GM19438 (cell line): Measurements from ENCODE around the gene TMEM89.

Experiments used
- ATAC-seq: cut with Tn5 transposase; IDR thresholded peaks from one replicate; pipeline ENCODE4 v1.9.1; 2021; ENCODE audit warnings: low read depth; ENCODE audit not compliant: unreplicated experiment

The TMEM89 gene

DNA sequence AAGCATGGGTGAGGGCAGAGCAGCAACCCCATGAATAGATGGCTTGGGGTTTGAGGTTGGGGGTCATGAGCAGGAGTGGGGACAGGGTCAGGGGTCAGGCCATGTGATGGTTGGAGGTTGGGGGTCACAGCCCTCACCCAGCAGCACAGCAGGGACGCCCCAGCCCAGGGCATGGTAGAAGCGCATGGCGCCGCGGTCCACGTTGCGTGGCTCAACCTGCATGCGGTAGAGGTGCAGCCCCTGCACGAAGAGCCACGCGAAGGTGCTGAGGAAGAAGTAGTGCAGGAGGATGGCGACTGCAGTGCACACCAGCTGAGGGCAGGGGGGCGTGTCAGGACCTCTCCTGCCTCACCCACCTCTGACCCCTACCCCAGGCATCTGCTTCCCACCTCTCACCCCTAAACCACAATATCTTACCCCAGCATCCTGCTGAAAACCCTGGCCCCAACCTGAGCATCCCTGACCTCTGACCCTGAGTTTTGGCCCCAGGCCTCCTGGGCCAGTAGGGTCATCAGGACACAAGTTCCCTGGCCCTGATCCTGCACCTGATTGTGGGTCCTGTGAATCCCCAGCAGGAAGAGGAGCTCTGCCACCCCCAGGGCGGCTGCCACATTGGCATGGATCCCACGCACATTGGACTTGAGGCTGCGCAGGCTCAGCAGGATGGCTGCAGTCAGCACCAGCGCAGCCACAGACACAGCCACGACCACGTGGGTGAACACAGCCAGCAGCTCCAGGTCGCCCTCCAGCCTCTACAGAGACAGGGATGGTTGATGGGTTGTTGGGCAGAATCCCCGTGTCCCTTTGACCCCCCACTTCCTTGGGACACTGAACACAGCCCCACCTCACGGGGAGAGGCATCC is 23.6 kb upstream of the TMEM89 start:
- ATAC-seq, result no peak

DNA sequence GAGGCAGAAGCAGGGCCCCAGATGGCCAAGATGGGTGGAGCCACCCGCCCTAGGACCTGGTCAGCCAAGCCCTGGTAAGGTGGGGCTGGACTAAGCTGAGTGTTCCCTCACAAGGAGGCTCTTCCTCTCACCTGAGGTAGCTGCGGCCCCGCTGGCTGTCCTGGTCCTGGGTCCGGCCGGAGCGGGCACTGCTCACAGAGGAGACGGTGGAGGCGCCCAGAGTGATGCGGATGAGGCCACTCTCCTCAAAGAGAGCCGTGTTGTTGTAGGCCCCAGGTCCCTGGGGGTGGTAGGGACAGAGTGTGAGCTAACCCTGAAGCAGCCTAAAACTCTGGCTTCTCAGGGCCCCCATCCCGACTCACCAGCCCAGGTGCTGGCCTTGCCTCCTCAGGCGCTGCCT is 21.0 kb upstream of the TMEM89 start:
- no peak for ATAC-seq

DNA sequence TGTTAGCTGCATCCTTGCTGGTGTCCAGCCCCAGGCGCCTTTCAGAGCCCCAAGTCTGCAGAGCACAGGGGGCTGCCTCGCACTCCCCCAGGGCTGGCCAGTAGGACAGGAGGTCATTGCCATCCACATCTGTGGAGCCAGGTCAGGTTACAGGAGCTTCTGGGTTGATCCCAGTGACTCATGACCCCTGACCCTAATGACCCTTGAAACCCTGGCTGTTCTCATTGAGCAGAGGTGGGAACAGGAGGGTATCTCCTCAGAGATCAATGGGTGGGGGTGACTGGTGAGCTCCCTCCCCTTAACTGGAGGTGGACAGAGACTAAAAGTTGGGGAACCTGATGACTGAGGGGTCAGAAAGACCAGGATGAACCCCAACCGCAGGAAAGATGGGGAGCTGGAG is 19.8 kb upstream of the TMEM89 start:
- no peak for ATAC-seq

DNA sequence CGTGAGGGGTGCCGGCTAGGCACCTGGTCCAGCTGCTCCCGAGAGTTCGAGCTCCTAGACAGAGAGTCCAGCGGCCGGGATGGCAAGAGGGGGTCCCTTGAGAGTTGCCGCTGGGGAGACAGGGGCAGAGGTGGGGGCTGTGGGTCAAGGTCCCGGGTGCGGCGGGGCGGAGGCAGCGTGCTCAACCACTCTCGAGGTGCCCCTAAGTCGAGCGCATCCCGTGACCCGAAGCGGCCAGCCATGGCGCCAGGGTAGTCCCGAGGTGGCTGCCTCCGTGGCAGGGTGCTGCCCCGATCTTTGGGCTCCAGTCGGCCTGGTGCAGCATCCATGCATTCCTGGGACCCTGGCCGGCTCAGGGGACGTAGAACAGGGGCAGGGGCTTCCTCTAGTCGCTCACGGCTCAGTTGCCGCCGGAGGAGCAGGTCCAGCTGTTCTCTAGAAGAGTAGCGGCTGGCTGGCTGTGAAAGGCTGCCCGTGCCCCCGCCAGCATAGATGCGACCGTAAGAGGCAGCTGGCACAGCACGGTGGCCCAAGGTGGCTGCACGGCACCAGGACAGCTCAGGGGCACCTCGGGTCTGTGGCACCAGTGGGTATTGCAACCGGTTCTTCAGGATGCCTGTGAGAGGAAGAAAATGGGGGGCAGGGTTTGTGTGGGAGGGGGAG is 18.5 kb upstream of the TMEM89 start:
- no peak for ATAC-seq

DNA sequence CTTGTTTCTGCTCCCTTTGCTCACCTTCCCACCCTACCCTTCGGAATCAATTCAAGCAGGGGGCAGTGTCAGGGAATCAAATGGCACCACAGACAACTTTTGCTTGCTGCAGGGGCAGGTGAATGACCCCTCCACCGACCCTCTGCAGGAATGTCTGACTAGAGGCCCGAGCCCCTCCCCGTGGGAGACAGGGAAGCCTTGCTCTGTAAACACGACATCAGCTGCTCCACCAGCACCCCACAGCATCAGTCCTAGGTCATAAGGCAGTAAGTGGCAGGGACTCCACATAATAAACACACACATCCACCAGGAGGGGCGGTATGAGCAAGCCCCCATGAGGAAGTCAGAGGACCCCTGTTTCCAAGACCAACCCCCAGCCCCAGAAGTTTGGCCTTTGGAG is 15.7 kb upstream of the TMEM89 start:
- ATAC-seq, result no peak

DNA sequence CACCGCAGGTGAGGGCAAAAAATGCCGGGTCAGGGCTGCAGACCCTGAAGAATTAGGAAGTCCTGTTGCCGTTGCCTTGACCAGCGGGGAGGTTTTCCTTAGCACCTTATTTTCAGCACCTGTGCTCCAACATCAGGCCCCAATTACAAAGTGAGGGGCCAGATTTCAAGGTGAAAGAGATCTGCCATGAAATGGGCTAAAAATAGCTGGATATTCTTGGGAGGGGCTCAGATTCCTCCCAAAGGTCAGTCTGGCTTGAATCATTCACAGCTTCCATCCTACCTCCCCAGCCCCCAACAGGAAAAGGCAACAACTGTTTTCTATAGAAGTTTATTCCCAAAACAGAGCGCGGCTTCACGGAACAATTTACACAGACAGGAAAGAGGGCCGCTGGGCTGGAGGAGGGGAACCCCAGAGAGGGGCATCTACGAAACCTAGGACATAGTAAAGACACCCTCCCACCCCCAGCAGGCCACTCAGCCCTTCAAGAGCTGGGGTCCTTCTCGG is 14.6 kb upstream of the TMEM89 start:
- no peak for ATAC-seq

DNA sequence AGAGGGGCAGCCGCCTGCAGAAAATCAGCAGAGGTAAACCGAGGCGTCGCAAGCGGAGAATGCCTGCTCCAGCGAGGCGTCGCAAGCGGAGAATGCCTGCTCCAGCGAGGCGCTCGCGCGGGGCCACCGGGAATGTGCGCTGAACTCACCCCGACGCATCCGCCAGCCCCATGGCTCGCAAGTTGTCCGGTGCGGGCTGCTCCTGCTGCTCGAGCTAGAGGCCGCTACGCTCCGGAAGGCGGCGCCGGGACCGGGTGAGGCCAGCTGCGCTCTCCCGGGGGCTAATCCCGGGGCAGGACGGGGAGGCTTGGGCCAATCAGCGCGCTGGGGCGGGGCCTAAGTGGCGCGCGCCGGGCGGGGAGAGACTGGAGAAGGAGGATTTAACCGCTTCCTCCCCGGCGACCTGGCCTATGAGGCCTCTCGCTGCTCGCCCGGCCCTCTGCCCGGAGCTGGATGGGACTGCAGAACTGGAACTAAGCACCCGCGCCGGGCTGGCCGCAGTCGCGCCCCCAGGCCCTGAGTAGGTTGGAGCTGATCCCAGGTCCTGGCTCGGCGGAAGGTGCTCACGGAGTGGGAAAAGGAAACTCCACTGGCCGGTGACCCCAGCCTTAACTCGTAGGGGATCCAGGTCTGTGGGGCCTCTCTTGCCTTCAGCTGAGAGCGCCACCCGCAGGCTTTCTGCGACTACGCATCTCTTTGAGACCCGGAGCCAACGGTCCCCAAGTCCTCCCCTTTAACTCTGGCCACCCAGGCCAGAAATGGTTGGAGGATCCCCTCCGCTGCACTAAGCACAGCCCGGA is 13.9 kb upstream of the TMEM89 start, which contains the start of gene SLC26A6:
Gene SLC26A6, minus strand, starts transcription at position 240 of the 800 bp plus-strand sequence. Its CDS starts 68 bp downstream, at position 172.
- ATAC-seq, result peak; percentile 84

DNA sequence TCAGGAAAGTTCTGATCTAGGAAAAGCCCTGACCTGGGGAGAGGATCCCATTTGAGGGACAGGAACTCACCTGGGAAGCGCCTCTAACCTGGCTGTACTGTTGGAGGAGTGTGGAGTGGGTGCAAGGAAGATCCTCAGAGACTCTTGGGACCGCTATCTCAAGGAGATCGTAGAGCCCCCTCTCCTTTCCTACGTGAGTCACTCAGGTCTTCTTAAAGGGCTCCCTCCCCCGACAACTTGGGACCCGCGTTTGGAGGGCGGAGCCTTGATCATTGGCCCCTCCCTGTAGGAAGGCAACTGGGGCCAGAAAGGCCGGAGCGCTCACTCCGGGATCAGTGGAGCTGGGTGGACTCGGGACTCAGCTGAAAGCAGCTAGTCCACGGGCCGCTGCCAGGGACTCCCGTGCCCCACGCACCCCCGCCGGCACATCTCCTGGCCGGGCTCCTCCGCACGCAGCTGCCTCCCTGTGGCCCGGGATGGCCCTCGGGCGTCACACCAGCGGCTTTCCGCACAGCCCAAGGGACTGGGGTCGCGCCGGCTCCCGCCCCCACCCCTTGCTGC is 13.2 kb upstream of the TMEM89 start:
- peak; percentile 27 for ATAC-seq

DNA sequence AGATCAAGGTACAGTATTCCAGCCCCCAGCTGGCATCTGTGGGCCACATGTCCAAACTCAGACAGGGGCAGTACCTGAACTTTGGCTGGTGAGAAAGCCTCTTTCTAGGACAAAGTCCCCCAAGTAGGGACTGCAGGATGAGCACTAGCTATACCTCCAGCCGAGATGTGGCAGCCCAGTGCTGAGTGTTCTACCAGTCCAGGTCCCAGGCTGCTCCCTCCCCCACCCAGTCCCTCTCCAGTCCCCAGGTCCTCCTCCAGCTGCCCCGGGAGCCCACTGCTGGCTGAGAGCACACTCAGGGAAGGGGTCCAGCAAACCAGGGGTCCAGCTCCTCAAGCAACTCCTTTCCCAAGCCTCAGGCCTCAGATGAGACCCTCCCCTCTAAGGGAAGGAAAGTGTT is 12.2 kb upstream of the TMEM89 start:
- ATAC-seq, result no peak

DNA sequence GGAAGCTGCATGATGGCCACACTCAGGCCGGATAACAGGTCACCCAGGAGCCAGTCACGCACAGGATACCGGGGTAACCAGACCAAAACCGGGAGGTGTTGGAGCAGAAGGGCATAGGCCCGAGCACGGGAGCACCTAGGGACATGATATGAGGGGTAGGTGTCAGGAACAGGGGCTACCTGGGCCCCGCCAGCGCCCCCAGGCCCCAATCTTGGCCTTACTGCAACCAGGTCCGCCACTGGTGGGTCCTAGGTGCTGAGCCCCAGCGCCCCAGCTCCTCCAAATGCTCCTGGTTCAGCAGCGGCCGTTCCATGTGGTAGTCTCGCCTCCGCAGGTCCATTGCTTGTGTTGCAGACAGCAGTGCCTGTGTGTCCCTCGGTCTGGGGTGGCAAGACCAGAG is 11.7 kb upstream of the TMEM89 start:
- ATAC-seq, result no peak

DNA sequence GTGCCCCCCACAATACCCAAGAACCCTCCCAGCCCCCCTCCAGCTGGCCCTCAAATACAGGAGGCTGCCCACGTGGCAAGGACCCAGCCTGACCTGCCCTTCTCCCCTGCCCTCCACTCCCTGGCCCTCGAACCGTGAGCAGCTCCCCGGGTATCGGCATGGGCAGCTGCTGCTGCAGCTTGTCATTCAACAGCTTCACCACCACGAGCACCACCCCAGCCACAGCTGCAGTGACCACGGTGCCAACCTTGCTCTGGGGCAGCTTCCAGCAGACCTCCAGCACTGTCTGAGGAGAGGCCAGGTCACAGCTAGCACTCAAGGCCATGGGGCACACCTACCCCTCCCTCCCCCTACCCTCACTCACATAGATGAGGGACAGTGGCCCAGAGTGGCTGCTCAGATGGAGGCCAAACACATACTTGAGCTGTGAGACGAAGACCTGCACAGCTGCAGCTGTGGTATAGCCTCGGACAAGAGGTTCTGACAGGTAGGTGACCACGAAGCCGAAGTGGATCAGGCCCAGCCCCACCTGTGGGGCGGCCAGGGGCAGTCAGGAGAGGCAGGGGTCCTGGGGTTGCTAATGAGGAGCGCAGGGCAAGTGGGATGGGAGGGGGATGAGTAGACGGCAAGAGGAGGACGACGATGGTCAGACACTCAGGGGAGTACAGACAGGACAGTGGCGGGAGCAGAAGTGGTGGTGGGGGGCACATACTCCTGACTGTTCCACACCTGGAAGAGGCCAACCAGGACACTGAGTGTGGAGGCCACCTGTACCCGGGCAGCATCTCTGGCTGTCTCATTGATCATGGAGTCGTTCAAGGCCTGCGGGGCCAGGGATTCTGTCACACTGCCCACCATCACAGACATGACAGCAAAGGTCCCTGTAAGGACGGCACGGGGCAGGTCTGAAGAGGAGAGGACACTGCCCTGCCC is 10.2 kb upstream of the TMEM89 start:
- no peak for ATAC-seq

DNA sequence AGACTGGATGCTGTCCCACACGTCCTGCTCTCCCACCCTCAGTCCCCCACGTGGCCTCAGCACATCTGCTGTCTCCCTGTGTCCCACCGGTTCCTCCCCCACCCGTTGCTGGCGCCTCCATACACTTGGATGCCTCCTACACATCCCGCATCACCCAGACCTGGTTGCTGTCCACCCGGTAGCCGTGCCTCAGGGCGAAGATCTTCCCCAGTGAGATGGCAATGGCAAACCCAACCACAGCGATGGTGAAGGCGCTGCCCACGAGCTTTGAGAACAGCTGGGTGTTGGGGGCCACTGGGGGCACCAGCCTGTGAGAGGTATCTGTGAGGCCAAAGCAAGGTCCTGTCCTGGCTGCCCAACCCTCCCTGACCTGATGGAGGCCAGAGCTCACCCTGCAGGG is 9.3 kb upstream of the TMEM89 start:
- ATAC-seq, result no peak

DNA sequence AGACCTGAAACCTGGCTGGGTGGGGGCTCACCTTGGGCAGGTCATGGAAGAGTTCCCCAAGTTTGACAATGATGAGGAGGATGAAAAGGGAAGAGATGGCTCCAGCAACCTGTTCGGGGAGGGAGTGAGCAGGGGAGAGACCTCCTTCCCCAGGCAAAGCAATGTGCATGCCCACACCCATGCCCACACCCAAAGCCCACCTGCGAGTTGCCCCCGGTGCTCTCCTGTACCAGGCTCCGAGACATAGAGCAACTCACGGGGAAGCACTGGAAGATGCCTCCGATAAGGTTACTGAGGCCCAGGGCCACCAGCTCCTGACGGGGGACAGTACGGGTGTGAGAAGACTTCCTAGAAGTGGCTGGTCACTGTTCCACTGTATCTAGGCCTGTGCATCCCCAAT is 8.8 kb upstream of the TMEM89 start:
- ATAC-seq, result no peak

DNA sequence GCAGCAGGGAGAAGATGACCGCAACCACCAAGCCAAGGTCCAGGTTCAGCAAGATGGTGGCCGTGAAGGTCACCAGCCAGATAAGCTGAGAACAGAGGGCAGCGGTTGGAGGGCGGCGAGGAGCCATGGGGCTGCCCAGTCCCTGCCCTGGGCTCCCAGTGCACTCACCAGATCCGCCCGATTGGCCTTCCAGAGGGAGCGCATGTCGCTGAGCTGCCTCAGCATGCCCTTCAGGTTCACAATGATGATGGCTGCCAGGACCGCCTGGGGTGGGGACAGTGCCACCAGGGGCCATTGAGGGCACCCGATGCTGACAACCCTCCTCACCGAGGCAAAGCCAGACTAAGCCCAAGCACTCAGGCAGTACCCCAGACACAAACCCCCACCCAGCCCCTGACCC is 8.3 kb upstream of the TMEM89 start:
- ATAC-seq, result no peak

DNA sequence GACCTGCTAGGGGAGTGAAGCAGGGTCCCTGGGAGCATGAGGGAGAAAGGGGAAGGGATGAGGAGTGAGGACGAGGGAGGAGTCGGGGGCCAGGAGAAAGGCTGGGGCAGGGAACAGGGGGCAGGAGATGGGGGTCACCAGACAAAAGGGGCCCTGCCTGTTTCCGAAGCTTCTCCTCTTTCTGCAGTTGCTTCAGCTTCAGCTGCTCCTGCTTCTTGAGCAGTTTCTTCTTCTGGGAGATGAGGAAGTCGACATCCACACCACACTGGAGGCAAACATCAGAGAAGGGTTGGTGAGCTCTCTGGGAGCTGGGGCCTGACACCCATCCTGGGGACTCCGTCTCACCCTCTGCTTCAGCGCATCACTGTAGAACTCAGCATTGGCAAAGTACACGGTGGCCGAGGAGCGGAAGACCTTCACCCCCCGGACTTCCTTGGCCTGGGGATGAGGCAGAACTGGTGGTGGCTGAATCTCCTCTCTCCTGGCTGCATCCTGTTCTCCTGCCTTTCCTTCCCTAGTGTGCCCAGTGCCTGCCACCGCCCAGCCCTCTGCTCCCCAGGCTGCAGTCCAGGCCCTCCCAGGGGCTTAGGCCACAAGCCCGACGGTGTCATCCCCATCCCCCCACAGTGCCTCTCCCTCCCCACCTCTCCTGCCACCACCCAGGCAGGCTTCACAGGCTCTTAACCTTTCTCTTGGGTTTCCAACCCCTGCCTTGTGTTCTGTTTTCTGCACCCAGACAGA is 6.9 kb upstream of the TMEM89 start:
- ATAC-seq, result no peak

DNA sequence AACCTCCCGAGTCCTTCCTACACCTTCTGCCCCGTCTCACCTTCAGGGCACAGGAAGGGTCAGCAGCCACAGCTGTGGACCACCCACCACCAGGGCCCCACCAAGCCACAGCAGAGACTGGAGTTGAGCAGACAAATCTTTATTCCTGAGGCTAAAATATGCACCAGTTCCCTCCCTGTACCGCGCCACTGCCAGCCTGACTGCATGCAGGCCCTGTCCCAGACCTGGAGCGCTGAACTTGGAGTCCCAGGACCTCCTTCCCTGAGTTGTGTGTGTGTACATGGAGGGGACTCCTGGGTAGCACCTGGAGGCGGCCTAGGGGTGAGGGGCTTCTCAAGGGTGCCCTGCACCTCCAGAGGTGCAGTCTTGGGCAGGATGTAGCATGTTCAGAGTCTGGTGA is 4.0 kb upstream of the TMEM89 start:
- ATAC-seq, result no peak

DNA sequence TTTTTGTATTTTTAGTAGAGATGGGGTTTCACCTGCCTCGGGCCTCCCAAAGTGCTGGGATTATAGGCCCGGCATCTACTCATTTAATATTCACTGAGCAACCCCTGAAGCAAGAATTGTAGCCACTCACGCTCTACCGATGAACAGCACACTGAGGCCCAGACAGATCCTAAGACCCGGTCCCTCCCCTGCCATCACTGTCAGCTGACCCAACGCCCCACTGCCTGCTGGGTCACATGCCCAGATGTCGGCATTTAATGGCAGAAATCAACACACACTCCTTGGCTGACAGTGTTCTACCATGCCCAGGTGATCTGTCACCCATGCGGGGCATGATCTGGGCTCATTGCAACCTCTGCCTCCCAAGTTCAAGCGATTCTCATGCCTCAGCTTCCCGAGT is 3.2 kb upstream of the TMEM89 start:
- no peak for ATAC-seq

DNA sequence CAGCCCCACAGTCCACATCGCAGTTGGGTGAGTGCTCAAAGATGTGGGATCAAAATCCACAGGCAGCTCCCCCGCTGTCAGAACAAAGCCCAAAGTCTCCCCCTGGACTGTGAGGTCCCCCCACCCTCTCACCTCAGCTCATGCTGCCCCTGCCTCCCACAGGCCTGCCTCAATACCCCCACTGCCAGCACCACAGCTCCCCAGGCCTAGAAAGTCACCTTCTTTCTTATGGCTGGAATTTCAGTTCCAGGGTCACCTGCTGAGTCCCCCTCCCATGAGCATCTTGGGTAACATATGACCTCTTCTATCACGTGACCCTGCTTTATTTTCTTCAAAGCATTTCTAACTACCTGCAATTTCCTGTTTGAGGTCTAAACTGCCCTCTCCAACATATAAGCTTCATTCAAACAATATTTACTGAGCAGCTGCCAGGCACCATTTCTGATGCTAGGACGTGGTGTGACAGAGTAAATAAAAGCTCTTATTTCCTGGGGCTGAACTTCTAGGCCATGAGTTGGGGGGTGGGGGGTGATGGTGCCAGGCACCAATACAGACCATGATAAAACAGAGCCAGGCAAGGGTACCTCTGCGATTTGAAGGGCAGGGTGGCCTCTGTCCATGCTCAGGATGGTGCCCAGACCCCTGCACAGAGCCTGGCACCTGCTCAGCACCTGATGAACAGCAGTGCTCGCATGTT is 2.4 kb upstream of the TMEM89 start:
- ATAC-seq, result no peak
